Effector memory CD8-positive, alpha-beta T cell (primary cell): ENCODE results near the gene GALM.
A peak's percentile ranks its signal among the peaks of the same experiment; 100 is the strongest.
"Not testable (repeated sequence)": the region's sequence is repeated elsewhere in the genome, so short reads cannot be mapped to it uniquely, and the experiment has no call there.

Source experiments
- ATAC-seq: fragments of 150-1000 bp; cut with Tn5 transposase; replicated peaks from 2 replicates; pipeline ENCODE4 v1.10.0; 2021; ENCODE audit warnings: mild to moderate bottlenecking, moderate library complexity
- DNase-seq, 3 experiments: peaks; one replicate each; pipeline ENCODE4 v3.0.0; 2021
- H3K27ac Mint-ChIP-seq, 2 donors: one replicate each; pipeline ENCODE4 v1.8.0; 2022; ENCODE audit warnings: mild to moderate bottlenecking in 2 of 2, mixed read lengths in 2 of 2, moderate library complexity in 2 of 2
- H3K27me3 Mint-ChIP-seq, 2 donors: one replicate each; pipeline ENCODE4 v1.8.0; 2022; ENCODE audit warnings: mixed read lengths in 2 of 2
- H3K36me3 Mint-ChIP-seq: one replicate; pipeline ENCODE4 v1.8.0; 2022; ENCODE audit warnings: mild to moderate bottlenecking, moderate library complexity, mixed read lengths; ENCODE audit not compliant: insufficient read depth
- H3K4me1 Mint-ChIP-seq, 2 donors: one replicate each; pipeline ENCODE4 v1.8.0; 2022; ENCODE audit warnings: low read depth in 2 of 2, mixed read lengths in 2 of 2
- H3K4me3 Mint-ChIP-seq, 2 donors: one replicate each; pipeline ENCODE4 v1.8.0; 2022; ENCODE audit warnings: mild to moderate bottlenecking in 2 of 2, mixed read lengths in 2 of 2, moderate library complexity in 2 of 2
- H3K9me3 Mint-ChIP-seq, 2 donors: one replicate each; pipeline ENCODE4 v1.8.0; 2022; ENCODE audit warnings: mixed read lengths in 2 of 2

The GALM gene

DNA sequence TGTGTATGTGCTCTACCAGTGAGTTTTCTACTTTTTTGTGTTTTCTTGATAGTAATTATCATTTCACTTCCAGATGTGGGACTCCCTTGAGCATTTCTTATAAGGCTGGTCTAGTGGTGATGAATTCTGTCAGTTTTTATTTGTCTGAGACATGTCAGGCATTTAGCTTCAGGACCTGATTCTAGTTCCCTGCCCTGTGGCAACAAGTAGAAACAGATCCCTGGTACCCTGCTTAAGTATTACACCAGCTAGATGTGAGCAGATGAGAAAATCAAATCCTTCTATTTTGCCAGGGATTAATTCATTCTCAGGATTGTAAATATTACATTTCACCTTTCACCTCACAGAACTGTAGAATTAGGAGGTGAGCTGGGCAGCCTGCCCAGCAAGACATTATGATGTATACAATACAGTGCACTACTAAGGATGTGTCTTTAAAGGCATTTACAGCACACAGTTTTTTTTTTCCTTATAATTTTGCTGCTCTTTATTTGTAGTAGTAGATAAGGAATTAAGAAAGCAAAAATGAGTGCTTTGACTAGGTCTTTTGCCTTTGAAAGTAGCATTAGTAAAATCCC lies 35.1 kb downstream of the GALM start:
- Mint-ChIP-seq H3K9me3 (no peaks in the 10 kb centered on the region), H3K27ac (peak overlapping the region; percentile 88 to 97), H3K4me3 (peak overlapping the region; percentile 71 to 79), H3K36me3 (peaks cover 41% of the 10 kb centered on the region), H3K4me1 (peaks cover 32 to 46% of the 10 kb centered on the region in 2 donors), H3K27me3 (no peaks in the 10 kb centered on the region)
- DNase-seq (no peak), ATAC-seq (no peak)

DNA sequence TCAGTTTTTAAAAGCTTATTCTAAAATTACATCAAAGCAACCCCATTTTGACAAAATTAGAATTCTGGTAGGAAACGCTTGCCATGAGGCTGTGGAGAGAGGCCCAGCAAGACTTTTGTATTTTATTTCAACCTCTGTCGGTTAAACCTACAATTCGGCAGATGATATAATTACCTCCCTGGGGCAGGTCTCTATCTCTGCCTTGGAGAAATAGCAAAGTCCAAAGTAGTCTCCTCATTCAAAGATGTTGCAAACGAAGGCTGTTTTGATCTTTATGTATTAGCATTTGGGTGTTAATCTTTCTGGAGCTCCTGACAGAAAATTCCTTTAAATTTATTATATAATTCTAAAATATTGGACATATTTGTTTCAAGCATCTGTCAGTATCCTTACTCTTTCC lies 35.6 kb downstream of the GALM start:
- Mint-ChIP-seq H3K4me3 (peak overlapping the region in 1 of 2 donors; percentile 79), H3K4me1 (peaks cover 29 to 45% of the 10 kb centered on the region in 2 donors), H3K27ac (peak overlapping the region; percentile 88 to 97), H3K9me3 (no peaks in the 10 kb centered on the region), H3K36me3 (peaks cover 43% of the 10 kb centered on the region), H3K27me3 (no peaks in the 10 kb centered on the region)
- DNase-seq (no peak), ATAC-seq (no peak)

DNA sequence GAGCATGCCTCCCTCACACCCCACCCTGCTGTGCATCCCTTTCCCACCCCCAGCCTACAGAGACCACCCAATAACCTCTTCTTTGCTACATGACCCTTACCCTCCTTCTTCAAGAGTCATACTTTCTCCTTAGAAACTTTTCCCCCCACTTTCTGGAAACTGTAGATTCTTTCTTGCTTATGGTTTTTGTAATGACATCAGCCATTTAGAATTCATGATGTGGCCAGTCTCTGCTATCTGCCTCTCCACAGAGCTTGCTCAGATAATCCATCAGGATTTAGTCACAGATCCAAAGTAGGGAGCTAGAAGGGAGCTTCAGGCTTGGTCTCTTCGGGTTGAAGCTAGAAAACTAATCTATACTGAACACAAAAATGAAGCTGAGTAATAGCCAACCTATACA lies 36.5 kb downstream of the GALM start:
- ATAC-seq (no peak), DNase-seq (no peak)
- Mint-ChIP-seq H3K4me1 (peaks cover 29 to 45% of the 10 kb centered on the region in 2 donors), H3K27ac (peak overlapping the region; percentile 88 to 97), H3K4me3 (peak overlapping the region in 1 of 2 donors; percentile 73), H3K9me3 (no peaks in the 10 kb centered on the region), H3K36me3 (peaks cover 40% of the 10 kb centered on the region), H3K27me3 (no peaks in the 10 kb centered on the region)

DNA sequence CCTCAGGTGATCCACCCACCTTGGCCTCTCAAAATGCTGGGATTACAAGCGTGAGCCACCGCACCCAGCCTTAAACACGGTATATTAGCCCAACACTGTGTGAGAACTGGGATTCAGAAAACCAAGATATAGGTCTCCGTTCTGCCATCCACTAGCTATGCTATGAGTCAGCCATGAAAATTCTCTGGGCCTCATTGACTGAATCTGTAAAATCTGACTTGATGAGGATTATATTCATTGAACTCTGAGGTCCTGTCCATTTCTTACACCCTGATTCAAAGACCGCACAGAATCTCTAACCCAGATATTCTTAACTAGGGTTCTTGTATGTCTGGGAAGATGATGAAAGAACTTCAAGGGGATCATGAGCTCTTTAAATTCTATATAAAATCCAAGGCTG lies 37.4 kb downstream of the GALM start:
- not testable (repeated sequence) for H3K9me3 Mint-ChIP-seq, ATAC-seq, H3K27me3 Mint-ChIP-seq, H3K4me3 Mint-ChIP-seq, DNase-seq
- Mint-ChIP-seq H3K4me1 (peaks cover 29 to 43% of the 10 kb centered on the region in 2 donors), H3K36me3 (peaks cover 38% of the 10 kb centered on the region), H3K27ac (peak overlapping the region in 1 of 2 donors; percentile 65)

DNA sequence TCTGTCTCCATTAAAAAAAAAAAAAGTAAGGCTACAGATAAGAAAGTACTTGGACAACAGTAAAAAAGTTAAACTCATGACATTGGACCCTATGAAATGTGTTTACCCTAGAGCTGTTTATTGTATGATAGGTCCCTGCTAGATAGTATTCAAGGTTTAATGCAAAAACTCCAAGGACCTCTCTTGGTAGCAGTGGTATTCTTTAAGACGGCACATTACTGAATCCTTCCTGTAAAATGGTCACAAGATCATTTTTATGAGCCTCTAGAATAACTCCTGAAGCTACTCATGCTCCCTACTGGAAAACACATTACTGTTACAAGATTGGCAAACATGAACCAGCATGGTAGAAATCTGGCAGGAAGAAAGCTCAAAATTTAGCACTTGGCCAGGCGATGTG lies 38.8 kb downstream of the GALM start:
- Mint-ChIP-seq H3K4me1 (peaks cover 38 to 54% of the 10 kb centered on the region in 2 donors), H3K9me3 (no peaks in the 10 kb centered on the region), H3K4me3 (no peak overlapping the region), H3K27me3 (no peaks in the 10 kb centered on the region), H3K36me3 (peaks cover 37% of the 10 kb centered on the region), H3K27ac (peak overlapping the region in 1 of 2 donors; percentile 28)
- ATAC-seq, result no peak
- DNase-seq, result no peak

DNA sequence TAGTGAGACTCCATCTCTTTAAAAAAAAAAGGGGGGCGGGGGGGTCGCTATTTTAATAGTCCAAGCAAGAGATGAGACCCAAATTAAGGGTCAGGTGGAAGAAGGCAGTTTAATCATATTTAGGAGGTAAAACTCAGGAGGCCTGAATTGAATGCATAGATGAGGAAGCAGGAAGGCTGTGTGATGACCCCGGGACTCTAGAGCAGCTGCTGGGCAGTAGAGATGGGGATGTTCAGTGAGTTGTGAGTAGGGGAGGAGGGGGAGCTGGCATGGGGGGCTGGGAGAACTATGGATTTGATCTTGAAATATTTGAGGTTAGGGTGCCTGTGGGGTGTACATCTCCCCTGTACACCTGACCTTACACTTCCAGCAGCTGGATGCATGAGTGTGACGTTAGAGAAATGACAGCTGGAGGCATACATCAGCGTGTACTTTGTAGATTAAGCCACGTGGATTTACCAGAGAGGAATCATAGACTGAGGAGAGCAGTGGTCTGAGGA lies 41.0 kb downstream of the GALM start:
- no peak for DNase-seq
- peaks cover 37% of the 10 kb centered on the region for H3K36me3 Mint-ChIP-seq
- H3K27me3 Mint-ChIP-seq, result no peaks in the 10 kb centered on the region
- H3K9me3 Mint-ChIP-seq, result peaks cover 0 to 2% of the 10 kb centered on the region in 2 donors
- peak overlapping the region in 1 of 2 donors; percentile 25 for H3K4me3 Mint-ChIP-seq
- ATAC-seq, result no peak
- peaks cover 41 to 57% of the 10 kb centered on the region in 2 donors for H3K4me1 Mint-ChIP-seq
- peak overlapping the region; percentile 44 to 89 for H3K27ac Mint-ChIP-seq

DNA sequence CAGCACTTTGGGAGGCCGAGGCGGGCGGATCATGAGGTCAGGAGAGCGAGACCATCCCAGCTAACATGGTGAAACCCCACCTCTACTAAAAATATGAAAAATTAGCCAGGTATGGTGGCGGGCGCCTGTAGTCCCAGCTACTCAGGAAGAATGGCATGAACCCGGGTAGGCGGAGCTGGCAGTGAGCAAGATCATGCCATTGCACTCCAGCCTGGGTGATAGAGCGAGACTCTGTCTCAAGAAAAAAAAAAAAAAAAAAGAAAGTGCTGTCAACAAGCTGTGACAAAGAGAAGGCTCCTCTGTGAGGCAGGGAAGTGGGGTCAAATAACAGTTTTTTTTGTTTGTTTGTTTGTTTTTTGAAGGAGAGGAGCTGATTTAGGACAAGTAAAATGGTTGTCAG lies 42.6 kb downstream of the GALM start:
- not testable (repeated sequence) for DNase-seq, H3K9me3 Mint-ChIP-seq, H3K27me3 Mint-ChIP-seq, ATAC-seq
- Mint-ChIP-seq H3K36me3 (peaks cover 47% of the 10 kb centered on the region), H3K27ac (peak overlapping the region; percentile 93 to 95), H3K4me1 (peaks cover 41 to 57% of the 10 kb centered on the region in 2 donors), H3K4me3 (peak overlapping the region; percentile 69 to 76)

DNA sequence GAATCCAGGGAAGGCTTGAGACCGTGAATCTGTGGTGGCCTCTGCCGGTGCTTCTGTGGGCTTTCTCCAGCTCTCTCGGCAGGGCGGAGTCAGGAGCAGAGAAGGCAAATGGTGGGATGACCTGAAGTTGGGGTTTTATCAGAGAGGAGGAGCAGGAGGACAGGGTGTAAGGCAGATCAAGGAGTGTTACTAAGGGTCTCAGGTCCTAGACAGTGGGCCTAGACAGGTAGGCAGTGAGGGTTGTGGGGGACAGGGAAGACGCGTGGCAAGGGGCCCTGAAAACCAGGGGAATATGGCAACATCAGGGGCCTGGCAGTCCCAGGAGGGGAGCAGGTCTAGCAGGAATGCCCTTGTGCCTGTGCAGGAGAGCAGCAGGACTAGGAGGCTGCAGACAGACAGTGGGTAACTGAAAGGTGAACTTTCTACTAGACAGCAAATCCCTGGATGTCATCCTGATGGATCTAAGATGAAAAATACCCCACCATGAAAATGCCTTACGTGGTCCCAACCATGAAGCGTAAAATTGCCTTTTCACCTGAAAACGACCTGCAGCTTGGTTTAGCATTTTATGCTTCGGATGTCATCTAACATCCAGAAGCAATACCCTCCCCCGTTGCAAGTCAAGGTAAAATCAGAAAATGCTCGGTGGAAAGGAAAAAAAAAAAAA lies 43.1 kb downstream of the GALM start:
- no peaks in the 10 kb centered on the region for H3K27me3 Mint-ChIP-seq
- peaks cover 52% of the 10 kb centered on the region for H3K36me3 Mint-ChIP-seq
- DNase-seq (no peak), ATAC-seq (peak; percentile 8)
- H3K27ac Mint-ChIP-seq, result peak overlapping the region; percentile 93 to 95
- peak overlapping the region; percentile 69 to 76 for H3K4me3 Mint-ChIP-seq
- peaks cover 44 to 58% of the 10 kb centered on the region in 2 donors for H3K4me1 Mint-ChIP-seq
- H3K9me3 Mint-ChIP-seq, result peaks cover 0 to 2% of the 10 kb centered on the region in 2 donors

DNA sequence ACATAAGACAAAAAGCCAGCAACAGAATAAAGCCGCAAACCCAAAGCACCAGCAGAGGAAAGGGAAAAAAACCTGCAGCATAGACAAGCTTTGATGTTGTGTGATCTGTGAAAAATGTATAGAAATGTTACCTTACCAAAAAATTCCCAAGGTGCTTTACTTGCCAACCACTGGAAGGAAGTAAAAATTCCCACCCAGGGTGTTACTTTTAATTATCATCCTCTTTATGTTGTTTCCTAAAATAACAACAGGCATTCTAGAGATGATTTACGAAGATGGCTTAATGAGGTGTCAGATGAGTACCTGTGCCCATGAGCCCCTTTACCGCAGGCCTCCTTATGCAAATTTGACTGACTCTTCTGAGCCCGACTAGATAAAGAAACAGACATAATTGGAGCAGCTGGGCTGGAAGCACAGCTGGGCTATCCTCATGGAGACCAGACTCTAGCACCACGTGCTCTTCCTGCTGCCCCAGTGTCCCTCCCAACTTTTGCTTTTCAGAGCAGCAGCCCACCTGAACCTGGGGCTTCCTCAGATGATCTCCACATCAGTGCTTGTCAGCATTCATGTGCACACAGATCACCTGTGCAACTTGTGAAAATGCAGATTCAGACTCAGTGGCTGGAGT lies 43.8 kb downstream of the GALM start:
- DNase-seq, result peak; percentile 26 to 40 (median 35)
- Mint-ChIP-seq H3K36me3 (peaks cover 52% of the 10 kb centered on the region), H3K9me3 (peaks cover 0 to 2% of the 10 kb centered on the region in 2 donors), H3K27ac (peak overlapping the region; percentile 93 to 95), H3K4me3 (peak overlapping the region; percentile 69 to 76), H3K4me1 (peaks cover 47 to 61% of the 10 kb centered on the region in 2 donors), H3K27me3 (no peaks in the 10 kb centered on the region)
- peak; percentile 80 for ATAC-seq

DNA sequence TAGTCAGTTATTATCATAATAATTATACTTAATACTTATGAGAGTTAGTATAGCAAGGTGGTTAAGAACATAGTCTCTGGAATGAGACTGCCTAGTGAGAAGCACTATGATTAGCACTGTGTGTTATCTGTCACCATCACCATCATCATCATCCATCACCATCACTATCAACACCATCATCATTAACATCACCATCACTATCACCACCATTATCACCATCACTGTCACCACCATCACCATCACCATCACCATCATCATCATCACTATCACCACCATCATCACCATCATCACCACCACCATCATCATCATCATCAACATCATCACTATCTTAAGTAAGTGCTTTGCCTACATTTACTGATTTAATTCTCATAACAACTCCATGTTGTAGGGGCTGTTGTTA lies 45.6 kb downstream of the GALM start:
- no peak for ATAC-seq

DNA sequence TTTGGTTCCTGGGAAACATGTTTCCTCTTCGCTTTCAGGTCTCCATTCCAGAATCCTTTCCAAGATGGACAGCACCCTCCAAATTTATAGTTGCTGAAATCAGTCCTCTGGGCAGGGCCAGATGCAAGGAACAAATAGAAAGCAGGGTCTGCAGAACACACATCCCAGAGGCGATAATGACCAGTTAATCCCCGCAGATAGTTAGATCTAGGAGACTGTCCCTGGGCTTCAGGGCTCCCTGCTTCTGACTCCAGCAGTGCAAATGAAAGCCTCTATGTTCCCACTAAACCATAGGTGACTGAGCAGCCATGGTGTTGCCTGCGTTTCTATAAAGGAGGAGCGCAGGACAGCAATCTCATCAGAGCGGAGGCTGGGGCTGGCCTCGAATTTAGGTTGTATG lies 46.5 kb downstream of the GALM start:
- DNase-seq (no peak), ATAC-seq (no peak)
- Mint-ChIP-seq H3K27me3 (no peaks in the 10 kb centered on the region), H3K27ac (peak overlapping the region; percentile 75 to 95), H3K4me1 (peaks cover 37 to 49% of the 10 kb centered on the region in 2 donors), H3K4me3 (no peak overlapping the region), H3K36me3 (peaks cover 48% of the 10 kb centered on the region), H3K9me3 (peaks cover 0 to 2% of the 10 kb centered on the region in 2 donors)

More for the DNA sequence above, 45.6 kb downstream of the GALM start:
- no peak for DNase-seq
- Mint-ChIP-seq H3K9me3 (peaks cover 0 to 2% of the 10 kb centered on the region in 2 donors), H3K27me3 (no peaks in the 10 kb centered on the region), H3K4me3 (no peak overlapping the region), H3K27ac (peak overlapping the region in 1 of 2 donors; percentile 95), H3K4me1 (peaks cover 45 to 57% of the 10 kb centered on the region in 2 donors), H3K36me3 (peaks cover 49% of the 10 kb centered on the region)

DNA sequence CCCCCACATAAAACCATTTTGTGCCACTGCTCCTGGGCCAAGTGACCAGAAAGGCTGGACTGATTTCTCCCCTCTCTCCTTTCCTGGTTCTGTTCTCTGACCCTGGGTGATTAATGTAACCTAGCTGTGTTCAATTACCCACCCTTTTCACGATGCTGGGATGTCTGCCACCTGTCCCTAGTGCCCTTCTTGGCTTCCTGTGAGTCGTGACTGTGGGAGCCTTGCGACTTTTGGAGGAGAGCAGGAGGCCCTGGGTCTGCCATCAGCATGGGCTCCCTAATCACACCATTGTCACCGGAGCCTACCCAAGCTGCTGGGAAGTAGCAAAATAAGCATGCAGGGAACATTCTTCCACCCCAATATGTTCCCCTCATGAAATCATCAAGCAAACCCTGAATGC lies 47.0 kb downstream of the GALM start:
- ATAC-seq (no peak), DNase-seq (no peak)
- H3K36me3 Mint-ChIP-seq, result peaks cover 50% of the 10 kb centered on the region
- H3K27me3 Mint-ChIP-seq, result no peaks in the 10 kb centered on the region
- peaks cover 0 to 2% of the 10 kb centered on the region in 2 donors for H3K9me3 Mint-ChIP-seq
- no peak overlapping the region for H3K4me3 Mint-ChIP-seq
- peak overlapping the region; percentile 62 to 75 for H3K27ac Mint-ChIP-seq
- peaks cover 35 to 47% of the 10 kb centered on the region in 2 donors for H3K4me1 Mint-ChIP-seq

DNA sequence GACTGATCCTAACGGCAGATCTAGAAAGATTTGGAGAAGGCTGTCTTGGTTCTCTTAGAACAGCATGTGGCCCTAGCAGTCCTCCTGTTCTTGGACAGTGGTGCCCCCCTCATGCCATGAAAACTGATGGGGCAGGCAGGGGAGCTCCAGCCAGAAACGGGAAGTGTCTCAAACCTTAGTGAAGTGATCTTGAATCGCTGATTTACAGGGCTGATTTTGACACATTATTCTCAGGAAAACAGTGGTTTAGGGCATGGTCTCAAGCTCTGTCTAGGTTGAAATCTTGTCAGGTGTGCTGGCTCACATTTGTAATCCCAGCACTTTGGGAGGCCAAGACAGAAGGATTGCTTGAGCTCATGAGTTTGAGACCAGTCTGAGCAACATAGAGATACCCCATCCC lies 47.4 kb downstream of the GALM start:
- no peaks in the 10 kb centered on the region for H3K27me3 Mint-ChIP-seq
- peaks cover 35 to 46% of the 10 kb centered on the region in 2 donors for H3K4me1 Mint-ChIP-seq
- peak overlapping the region; percentile 62 to 75 for H3K27ac Mint-ChIP-seq
- no peak overlapping the region for H3K4me3 Mint-ChIP-seq
- DNase-seq (no peak), ATAC-seq (no peak)
- peaks cover 0 to 2% of the 10 kb centered on the region in 2 donors for H3K9me3 Mint-ChIP-seq
- peaks cover 54% of the 10 kb centered on the region for H3K36me3 Mint-ChIP-seq
